Fibroblast of skin of right biceps (primary cell): Measurements from ENCODE around the gene ADORA2A.
A peak's percentile ranks its signal among the peaks of the same experiment; 100 is the strongest.

Experiments used
- DNase-seq: peaks from one replicate; pipeline ENCODE4 v3.0.0-alpha.2; 2013

The ADORA2A gene

GRCh38 chr22:24433828-24434470 is 6.5 kb downstream of the ADORA2A start:
- DNase-seq, result peak; percentile 68

- DNase-seq, result no peak
Measured at GRCh38 chr22:24434471-24435322, 7.3 kb downstream of the ADORA2A start.

GRCh38 chr22:24435323-24435645 is 7.9 kb downstream of the ADORA2A start:
- no peak for DNase-seq

- peak; percentile 59 for DNase-seq
Measured at GRCh38 chr22:24435861-24436371, 8.5 kb downstream of the ADORA2A start.

- DNase-seq, result no peak
Measured at GRCh38 chr22:24436553-24436952, 9.2 kb downstream of the ADORA2A start.

GRCh38 chr22:24437091-24437490 is 9.7 kb downstream of the ADORA2A start:
- no peak for DNase-seq

GRCh38 chr22:24437741-24438328 is 10.4 kb downstream of the ADORA2A start:
- DNase-seq, result no peak

GRCh38 chr22:24440270-24440717 is 12.9 kb downstream of the ADORA2A start:
- DNase-seq, result no peak

GRCh38 chr22:24440718-24441405 is 13.5 kb downstream of the ADORA2A start:
- DNase-seq, result no peak

GRCh38 chr22:24441406-24442351 is 14.3 kb downstream of the ADORA2A start:
- DNase-seq, result no peak

GRCh38 chr22:24442352-24442744 is 14.9 kb downstream of the ADORA2A start:
- DNase-seq, result no peak

- DNase-seq, result no peak
Measured at GRCh38 chr22:24443668-24444067, 16.3 kb downstream of the ADORA2A start.

GRCh38 chr22:24444251-24444650 is 16.9 kb downstream of the ADORA2A start:
- DNase-seq, result no peak

- DNase-seq, result no peak
Measured at GRCh38 chr22:24444729-24445466, 17.5 kb downstream of the ADORA2A start.

- peak; percentile 31 for DNase-seq
Measured at GRCh38 chr22:24445481-24446259, 18.3 kb downstream of the ADORA2A start.

GRCh38 chr22:24446260-24446611 is 18.8 kb downstream of the ADORA2A start:
- no peak for DNase-seq

GRCh38 chr22:24450610-24451009 is 23.2 kb downstream of the ADORA2A start:
- no peak for DNase-seq

GRCh38 chr22:24451162-24451561 is 23.8 kb downstream of the ADORA2A start:
- DNase-seq, result no peak

GRCh38 chr22:24453853-24454252 is 26.5 kb downstream of the ADORA2A start:
- DNase-seq, result no peak

- no peak for DNase-seq
Measured at GRCh38 chr22:24455039-24455438, 27.6 kb downstream of the ADORA2A start.
